K562 (cell line): Measurements from ENCODE around the gene LRP10. TPM values are rescaled to one million over a fixed set of nuclear protein-coding genes. Genes with fewer than 3 reads are reported as not detected.

Experiments
- ATF7 ChIP-seq: fragments of 450-650 bp; IDR thresholded peaks from 2 replicates; pipeline ENCODE4 v1.7.1; 2014; ENCODE audit warnings: mild to moderate bottlenecking, moderate library complexity
- GTF2E2 ChIP-seq: fragments of 200-800 bp; sonication (Bioruptor generic); IDR thresholded peaks from 2 replicates; pipeline ENCODE4 v1.6.1; 2016; ENCODE audit warnings: missing genetic modification characterization, missing compliant biosample characterization
- HDAC3 ChIP-seq: fragments of 450-650 bp; IDR thresholded peaks from 2 replicates; pipeline ENCODE4 v1.6.1; 2018; ENCODE audit warnings: borderline replicate concordance, mild to moderate bottlenecking, moderate library complexity; ENCODE audit not compliant: partially characterized antibody
- NRF1 ChIP-seq, 2 experiments: fragments of 450-650 bp; IDR thresholded peaks in 1 of 2; conservative IDR thresholded peaks in 1 of 2; 2 replicates each; pipeline ENCODE4 v1.6.1; 2014; ENCODE audit warnings: mild to moderate bottlenecking in 2 of 2
- PHB2 ChIP-seq: fragments of 450-650 bp; IDR thresholded peaks from 2 replicates; pipeline ENCODE4 v1.6.1; 2017; ENCODE audit warnings: low read depth
- RAD51 ChIP-seq: fragments of 450-650 bp; IDR thresholded peaks from 2 replicates; pipeline ENCODE4 v1.7.1; 2016; ENCODE audit warnings: low read depth, mild to moderate bottlenecking, borderline replicate concordance
- polyA plus RNA-seq, 8 experiments: library from polyadenylated mRNA; depleted of rRNA in 4 of 8; stranded (reverse) in 5 of 8; unstranded in 3 of 8; fragments of >200 nt; fragmentation: Nextera tagmentation in 2 of 8; fragmentation: Illumina TruSeq in 1 of 8; extraction: Ambion mirVana in 2 of 8; extraction: Trizol in 1 of 8; gene quantifications; 2 replicates each; pipeline versions ENCODE4 v1.2.1 to v1.2.3, GENCODE V29; 2011 to 2014; ENCODE audit warnings: inconsistent platforms in 1 of 8, missing spikeins in 1 of 8
- total RNA-seq, 7 experiments: library from RNA; depleted of rRNA in 6 of 7; stranded (reverse); fragments of >200 nt in 6 of 7; fragmentation: Illumina TruSeq in 2 of 7; extraction: Trizol in 2 of 7; gene quantifications; 2 replicates each; pipeline versions ENCODE4 v1.2.1 to v1.2.3, GENCODE V29; 2011 to 2021; ENCODE audit warnings: low replicate concordance in 1 of 7
- TF ChIP-seq, protein P1 (sequence below): fragments of 250-450 bp; sonication (Bioruptor Pico); IDR thresholded peaks from 2 replicates; pipeline ENCODE4 v1.8.0; 2022; ENCODE audit warnings: inconsistent platforms, mild to moderate bottlenecking, moderate library complexity, borderline replicate concordance
- TF ChIP-seq, protein P2 (sequence below): fragments of 450-650 bp; IDR thresholded peaks from one replicate; pipeline ENCODE4 v1.6.1; 2018; ENCODE audit warnings: mild to moderate bottlenecking, moderate library complexity; ENCODE audit not compliant: partially characterized antibody
- TF ChIP-seq, protein P3 (sequence below): fragments of 450-650 bp; IDR thresholded peaks from 2 replicates; pipeline ENCODE4 v1.7.1; 2018; ENCODE audit warnings: mild to moderate bottlenecking, low read depth; ENCODE audit not compliant: partially characterized antibody
- TF ChIP-seq, protein P4 (sequence below): sonication (generic); formaldehyde crosslinking; IDR thresholded peaks from 2 replicates; pipeline ENCODE4 v1.8.0; 2022; ENCODE audit warnings: mild to moderate bottlenecking, missing genetic modification reagents
- TF ChIP-seq, protein P5 (sequence below), 2 experiments: fragments of 450-650 bp; IDR thresholded peaks; 2 replicates each; pipeline ENCODE4 v1.6.1; 2018; ENCODE audit warnings: mild to moderate bottlenecking in 2 of 2, low read depth in 1 of 2; ENCODE audit not compliant: partially characterized antibody in 2 of 2
- TF ChIP-seq, protein P6 (sequence below): sonication (generic); IDR thresholded peaks from 2 replicates; pipeline ENCODE4 v1.6.1; 2016

Gene LRP10
- total and polyA plus RNA-seq, 9 of the 15 experiments (the other 6 are each of a cell fraction or from before 2014, with no cell fraction given) = 1.3 to 45.5 (median 10.9) TPM

DNA sequence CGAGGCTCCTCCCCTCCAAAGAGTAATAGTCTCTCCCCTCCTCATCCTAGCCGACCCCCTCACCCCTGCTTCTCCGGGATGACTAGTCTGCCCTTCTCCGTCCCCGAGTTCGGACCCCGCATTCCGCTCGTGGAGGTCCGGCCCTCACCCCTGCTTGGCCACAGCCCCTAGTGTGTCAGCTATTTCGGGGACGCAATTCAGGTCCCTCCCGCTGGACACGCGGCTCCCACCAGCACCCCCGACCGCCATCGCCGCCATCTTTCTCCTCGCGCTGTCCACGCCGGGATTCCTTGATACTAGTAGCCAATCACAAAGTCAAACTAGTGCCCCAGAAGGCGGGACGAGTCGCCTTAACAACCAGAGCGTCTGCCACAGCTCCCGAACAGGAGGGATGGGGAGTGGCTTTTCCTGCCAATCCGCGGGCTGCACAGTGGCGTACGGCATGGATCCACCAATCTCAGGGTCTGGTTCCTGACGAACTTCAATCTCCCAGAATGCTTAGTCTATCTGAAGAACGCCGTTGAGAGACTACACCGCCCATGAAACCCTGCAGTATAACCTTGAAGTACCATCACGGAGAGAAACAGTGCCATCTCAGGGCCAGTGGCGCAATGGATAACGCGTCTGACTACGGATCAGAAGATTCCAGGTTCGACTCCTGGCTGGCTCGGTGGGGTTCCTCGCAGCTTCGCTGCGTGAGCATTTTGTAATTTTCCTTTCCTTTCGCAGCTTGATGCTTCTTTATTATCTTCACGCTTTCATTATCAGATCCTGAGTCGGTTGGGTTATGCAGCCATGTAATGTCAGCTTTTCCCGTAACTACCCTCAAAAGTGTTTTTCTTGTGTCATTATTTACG lies 57.8 kb downstream of the LRP10 start, which contains the start of gene PRMT5 (continued):
- TF ChIP-seq, protein P1, sequence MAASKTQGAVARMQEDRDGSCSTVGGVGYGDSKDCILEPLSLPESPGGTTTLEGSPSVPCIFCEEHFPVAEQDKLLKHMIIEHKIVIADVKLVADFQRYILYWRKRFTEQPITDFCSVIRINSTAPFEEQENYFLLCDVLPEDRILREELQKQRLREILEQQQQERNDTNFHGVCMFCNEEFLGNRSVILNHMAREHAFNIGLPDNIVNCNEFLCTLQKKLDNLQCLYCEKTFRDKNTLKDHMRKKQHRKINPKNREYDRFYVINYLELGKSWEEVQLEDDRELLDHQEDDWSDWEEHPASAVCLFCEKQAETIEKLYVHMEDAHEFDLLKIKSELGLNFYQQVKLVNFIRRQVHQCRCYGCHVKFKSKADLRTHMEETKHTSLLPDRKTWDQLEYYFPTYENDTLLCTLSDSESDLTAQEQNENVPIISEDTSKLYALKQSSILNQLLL (CRISPR knock-in tag) = no peak
- TF ChIP-seq HDAC3 (no peak), GTF2E2 (no peak), ATF7 (peak; percentile 91), NRF1 (conservative IDR thresholded peaks at IDR 0.05 in 1 of 2, IDR thresholded peaks at IDR 0.05 in 1 of 2) (peak; percentile 69 to 77), PHB2 (no peak), RAD51 (no peak)
- TF ChIP-seq, protein P2, sequence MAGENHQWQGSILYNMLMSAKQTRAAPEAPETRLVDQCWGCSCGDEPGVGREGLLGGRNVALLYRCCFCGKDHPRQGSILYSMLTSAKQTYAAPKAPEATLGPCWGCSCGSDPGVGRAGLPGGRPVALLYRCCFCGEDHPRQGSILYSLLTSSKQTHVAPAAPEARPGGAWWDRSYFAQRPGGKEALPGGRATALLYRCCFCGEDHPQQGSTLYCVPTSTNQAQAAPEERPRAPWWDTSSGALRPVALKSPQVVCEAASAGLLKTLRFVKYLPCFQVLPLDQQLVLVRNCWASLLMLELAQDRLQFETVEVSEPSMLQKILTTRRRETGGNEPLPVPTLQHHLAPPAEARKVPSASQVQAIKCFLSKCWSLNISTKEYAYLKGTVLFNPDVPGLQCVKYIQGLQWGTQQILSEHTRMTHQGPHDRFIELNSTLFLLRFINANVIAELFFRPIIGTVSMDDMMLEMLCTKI = no peak
- TF ChIP-seq, protein P3, sequence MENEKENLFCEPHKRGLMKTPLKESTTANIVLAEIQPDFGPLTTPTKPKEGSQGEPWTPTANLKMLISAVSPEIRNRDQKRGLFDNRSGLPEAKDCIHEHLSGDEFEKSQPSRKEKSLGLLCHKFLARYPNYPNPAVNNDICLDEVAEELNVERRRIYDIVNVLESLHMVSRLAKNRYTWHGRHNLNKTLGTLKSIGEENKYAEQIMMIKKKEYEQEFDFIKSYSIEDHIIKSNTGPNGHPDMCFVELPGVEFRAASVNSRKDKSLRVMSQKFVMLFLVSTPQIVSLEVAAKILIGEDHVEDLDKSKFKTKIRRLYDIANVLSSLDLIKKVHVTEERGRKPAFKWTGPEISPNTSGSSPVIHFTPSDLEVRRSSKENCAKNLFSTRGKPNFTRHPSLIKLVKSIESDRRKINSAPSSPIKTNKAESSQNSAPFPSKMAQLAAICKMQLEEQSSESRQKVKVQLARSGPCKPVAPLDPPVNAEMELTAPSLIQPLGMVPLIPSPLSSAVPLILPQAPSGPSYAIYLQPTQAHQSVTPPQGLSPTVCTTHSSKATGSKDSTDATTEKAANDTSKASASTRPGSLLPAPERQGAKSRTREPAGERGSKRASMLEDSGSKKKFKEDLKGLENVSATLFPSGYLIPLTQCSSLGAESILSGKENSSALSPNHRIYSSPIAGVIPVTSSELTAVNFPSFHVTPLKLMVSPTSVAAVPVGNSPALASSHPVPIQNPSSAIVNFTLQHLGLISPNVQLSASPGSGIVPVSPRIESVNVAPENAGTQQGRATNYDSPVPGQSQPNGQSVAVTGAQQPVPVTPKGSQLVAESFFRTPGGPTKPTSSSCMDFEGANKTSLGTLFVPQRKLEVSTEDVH = no peak
- TF ChIP-seq, protein P4, sequence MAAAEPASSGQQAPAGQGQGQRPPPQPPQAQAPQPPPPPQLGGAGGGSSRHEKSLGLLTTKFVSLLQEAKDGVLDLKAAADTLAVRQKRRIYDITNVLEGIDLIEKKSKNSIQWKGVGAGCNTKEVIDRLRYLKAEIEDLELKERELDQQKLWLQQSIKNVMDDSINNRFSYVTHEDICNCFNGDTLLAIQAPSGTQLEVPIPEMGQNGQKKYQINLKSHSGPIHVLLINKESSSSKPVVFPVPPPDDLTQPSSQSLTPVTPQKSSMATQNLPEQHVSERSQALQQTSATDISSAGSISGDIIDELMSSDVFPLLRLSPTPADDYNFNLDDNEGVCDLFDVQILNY (CRISPR knock-in tag) = no peak
- TF ChIP-seq, protein P5, sequence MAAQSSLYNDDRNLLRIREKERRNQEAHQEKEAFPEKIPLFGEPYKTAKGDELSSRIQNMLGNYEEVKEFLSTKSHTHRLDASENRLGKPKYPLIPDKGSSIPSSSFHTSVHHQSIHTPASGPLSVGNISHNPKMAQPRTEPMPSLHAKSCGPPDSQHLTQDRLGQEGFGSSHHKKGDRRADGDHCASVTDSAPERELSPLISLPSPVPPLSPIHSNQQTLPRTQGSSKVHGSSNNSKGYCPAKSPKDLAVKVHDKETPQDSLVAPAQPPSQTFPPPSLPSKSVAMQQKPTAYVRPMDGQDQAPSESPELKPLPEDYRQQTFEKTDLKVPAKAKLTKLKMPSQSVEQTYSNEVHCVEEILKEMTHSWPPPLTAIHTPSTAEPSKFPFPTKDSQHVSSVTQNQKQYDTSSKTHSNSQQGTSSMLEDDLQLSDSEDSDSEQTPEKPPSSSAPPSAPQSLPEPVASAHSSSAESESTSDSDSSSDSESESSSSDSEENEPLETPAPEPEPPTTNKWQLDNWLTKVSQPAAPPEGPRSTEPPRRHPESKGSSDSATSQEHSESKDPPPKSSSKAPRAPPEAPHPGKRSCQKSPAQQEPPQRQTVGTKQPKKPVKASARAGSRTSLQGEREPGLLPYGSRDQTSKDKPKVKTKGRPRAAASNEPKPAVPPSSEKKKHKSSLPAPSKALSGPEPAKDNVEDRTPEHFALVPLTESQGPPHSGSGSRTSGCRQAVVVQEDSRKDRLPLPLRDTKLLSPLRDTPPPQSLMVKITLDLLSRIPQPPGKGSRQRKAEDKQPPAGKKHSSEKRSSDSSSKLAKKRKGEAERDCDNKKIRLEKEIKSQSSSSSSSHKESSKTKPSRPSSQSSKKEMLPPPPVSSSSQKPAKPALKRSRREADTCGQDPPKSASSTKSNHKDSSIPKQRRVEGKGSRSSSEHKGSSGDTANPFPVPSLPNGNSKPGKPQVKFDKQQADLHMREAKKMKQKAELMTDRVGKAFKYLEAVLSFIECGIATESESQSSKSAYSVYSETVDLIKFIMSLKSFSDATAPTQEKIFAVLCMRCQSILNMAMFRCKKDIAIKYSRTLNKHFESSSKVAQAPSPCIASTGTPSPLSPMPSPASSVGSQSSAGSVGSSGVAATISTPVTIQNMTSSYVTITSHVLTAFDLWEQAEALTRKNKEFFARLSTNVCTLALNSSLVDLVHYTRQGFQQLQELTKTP (IDR thresholded peaks at IDR 0.05; ENCODE audit: low read depth in 1 of 2, partially characterized antibody in 2 of 2) = peak; percentile 27 to 58
- TF ChIP-seq, protein P6, sequence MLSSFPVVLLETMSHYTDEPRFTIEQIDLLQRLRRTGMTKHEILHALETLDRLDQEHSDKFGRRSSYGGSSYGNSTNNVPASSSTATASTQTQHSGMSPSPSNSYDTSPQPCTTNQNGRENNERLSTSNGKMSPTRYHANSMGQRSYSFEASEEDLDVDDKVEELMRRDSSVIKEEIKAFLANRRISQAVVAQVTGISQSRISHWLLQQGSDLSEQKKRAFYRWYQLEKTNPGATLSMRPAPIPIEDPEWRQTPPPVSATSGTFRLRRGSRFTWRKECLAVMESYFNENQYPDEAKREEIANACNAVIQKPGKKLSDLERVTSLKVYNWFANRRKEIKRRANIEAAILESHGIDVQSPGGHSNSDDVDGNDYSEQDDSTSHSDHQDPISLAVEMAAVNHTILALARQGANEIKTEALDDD = no peak
